ENCODE measurements around the gene FBXW11. TPM values are rescaled to one million over a fixed set of nuclear protein-coding genes. Genes with fewer than 3 reads are reported as not detected.

FBXW11 gene
- 57.8 TPM for total RNA-seq

GRCh38 chr5:172006321-172007174, at the start of gene FBXW11:
TSS of gene FBXW11 (minus strand) at chr5:172006638. CDS start at chr5:172006502, 136 bp downstream.

Other genes starting within 250 kb of the FBXW11 start
- not detected for gene SMIM23, start 220.8 kb downstream of the FBXW11 start, total RNA-seq
- gene STK10, start 181.6 kb upstream of the FBXW11 start, total RNA-seq: 30.2 TPM
- gene EFCAB9, start 187.5 kb upstream of the FBXW11 start, total RNA-seq: not detected

All from metanephros (tissue), 1 donor.